Left hindlimb (tissue), 1 donor: ENCODE measurements around the gene CUL4A.

Experiments
- DNase-seq: peaks from one replicate; pipeline ENCODE4 v3.0.0-alpha.2; 2018

CUL4A gene

GRCh38 chr13:113182046-113182445 is 27.4 kb upstream of the CUL4A start:
- DNase-seq: no peak

DNA sequence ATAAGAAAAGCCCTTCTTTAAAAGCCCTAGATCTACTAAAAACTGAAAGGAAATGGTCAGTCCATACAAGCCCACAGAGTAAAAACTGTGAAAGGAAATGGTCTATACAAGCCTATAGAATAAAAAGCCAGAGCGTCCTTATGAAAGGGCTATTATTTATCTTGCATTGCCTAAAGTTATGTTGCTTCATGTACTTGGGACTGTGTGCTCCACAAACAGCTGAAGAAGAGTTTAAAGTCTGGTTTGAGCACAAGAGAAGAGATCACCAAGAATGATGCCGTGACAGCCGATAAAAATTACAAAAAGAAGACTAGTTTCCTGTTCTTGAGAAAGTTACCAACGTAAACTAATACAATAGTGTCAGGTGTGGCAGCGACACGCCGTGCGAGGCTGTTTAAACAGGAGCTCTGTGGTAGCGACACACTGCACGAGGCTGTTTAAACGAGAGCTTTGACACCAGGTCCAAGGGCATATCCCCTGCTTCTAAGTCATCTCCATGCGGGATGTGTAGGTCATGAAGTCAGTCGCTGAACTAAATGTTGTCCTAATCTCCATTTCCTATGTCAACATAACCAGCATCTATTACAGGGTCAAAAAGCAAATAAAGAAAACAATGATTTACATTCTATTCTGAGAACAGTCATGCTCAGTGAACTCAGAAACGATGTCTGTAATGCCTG is 25.8 kb upstream of the CUL4A start:
- no peak for DNase-seq

DNA sequence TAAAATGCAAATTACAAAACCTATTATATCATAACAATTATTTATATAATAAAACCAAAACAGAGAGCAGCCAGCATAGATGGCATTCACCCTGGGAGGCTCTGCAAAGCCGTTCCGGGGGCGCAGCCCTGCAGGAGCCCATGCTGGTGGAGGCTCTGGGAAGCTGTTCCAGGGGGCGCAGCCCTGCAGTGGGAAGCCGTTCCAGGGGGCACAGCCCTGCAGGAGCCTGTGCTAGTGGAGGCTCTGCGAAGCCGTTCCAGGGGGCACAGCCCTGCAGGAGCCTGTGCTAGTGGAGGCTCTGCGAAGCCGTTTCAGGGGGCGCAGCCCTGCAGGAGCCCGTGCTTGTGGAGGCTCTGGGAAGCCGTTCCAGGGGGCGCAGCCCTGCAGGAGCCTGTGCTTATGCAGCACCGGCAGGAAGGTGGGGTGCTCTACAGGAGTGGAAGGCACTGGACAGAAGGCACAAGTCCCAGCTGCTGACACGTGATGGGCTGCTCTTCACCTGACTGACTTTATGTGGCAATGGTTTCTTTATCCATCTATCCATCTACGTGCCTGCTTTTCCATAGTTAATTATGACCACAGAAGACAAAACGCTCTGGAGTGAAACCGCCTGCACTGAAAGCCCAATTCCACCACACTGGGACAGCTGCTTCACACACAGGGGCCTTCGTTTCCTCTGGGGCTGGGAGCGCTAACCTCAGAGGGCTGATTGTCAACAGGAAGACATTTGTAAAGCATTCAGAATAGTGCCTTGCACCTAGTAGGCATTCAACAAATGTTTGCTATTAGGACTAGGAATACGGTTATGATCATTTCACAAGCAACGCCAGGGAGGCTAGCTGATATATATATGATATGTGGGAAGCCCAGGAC is 24.6 kb upstream of the CUL4A start:
- no peak for DNase-seq

DNA sequence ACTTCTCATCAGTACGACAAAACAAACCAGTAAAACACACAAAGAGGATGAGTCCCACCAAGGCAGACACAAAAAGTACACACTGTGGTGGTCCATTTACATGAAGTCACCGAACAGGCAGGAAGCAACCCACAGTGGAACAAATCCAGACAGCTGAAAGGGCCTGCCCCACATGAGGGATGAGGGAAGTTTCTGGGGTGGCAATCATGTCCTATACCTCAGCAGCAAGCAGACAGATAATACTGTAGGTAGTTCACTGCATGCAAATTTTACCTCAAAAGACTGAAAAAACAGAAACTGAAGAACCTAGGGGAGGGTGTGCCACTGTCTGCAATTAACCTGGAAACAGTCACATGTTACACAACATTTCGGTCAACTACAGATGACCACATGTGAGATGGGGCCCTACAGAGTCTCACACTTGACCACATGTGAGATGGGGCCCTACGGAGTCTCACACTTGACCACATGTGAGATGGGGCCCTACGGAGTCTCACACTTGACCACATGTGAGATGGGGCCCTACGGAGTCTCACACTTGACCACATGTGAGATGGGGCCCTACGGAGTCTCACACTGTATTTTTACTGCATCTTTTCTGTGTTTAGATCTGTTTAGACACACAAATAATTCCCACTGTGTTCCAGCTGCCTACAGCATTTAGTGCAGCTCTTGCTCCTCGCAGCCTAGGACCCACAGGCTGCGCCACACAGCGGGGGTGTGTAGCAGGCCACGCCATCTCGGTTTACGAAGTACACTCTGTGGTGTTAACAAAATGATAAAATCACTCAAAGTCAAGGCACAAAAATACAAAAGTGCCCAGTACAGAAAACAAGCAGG is 23.1 kb upstream of the CUL4A start:
- no peak for DNase-seq

DNA sequence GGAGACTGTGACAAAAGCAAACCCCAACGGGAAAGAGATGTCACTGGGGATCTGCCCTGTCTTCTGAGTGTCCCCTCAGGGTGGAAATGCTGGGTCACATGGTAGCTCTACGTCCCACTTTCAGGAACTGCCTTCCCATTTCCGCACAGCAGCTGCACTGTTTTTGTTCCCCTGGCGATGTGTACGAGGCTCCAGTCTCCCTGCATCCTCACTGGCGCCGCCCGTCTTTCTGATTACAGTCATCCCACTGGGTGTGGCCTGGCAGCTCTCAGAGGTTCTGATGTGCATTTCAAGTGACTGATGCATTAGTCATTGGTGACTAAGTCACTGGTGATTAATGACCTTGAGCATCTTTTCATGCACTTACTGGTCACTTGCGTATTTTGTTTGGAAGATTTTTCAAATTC is 22.1 kb upstream of the CUL4A start:
- no peak for DNase-seq

- DNase-seq: no peak
Measured at GRCh38 chr13:113187883-113188665, 21.3 kb upstream of the CUL4A start.

GRCh38 chr13:113190181-113190580 is 19.2 kb upstream of the CUL4A start:
- DNase-seq: no peak

- no peak for DNase-seq
Measured at GRCh38 chr13:113192279-113192678, 17.1 kb upstream of the CUL4A start.

- no peak for DNase-seq
Measured at GRCh38 chr13:113192902-113193301, 16.5 kb upstream of the CUL4A start.

GRCh38 chr13:113195360-113195759 is 14.1 kb upstream of the CUL4A start:
- DNase-seq: no peak

- DNase-seq: no peak
Measured at GRCh38 chr13:113196970-113197737, 12.3 kb upstream of the CUL4A start.

DNA sequence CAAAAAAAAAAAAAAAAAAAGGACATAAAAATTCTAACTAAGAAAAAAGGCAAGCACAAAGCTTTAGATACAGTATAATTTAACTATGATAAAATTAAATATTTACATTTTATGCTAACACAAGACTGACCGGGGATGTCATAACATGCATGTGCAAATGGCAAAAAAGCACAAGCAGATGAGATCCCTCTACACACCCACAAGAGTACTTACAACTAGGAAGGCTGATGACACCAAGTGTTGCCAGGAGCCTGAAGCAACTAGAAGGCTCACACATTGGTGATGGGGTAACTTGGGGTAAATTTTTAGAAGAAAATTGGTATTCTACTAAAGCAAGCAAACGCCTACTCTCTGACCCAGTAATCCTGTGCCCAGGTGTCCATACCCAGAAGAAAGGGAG is 7.6 kb upstream of the CUL4A start:
- no peak for DNase-seq

GRCh38 chr13:113202912-113203311 is 6.5 kb upstream of the CUL4A start:
- DNase-seq: no peak

- DNase-seq: no peak
Measured at GRCh38 chr13:113203507-113204377, 5.7 kb upstream of the CUL4A start.

DNA sequence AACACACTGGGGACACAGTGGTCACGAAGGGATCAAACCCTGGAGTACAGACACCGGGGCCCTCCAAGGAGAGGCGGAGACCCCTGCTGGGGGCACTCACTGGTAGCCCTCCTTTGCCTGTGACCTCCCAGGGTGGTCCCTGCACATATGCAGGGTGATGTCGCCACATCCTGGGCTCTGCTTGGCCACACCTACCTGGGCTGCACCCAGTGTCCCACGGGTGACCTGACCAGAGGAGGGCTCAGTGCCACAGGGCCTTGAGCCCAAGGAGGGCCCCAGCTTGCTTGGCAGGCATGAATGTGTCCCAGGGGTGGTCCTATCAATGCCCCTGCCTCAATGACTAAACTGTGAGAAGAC is 5.1 kb upstream of the CUL4A start:
- no peak for DNase-seq

- no peak for DNase-seq
Measured at GRCh38 chr13:113205428-113205931, 3.9 kb upstream of the CUL4A start.

- DNase-seq: no peak
Measured at GRCh38 chr13:113207460-113207859, 2.0 kb upstream of the CUL4A start.

DNA sequence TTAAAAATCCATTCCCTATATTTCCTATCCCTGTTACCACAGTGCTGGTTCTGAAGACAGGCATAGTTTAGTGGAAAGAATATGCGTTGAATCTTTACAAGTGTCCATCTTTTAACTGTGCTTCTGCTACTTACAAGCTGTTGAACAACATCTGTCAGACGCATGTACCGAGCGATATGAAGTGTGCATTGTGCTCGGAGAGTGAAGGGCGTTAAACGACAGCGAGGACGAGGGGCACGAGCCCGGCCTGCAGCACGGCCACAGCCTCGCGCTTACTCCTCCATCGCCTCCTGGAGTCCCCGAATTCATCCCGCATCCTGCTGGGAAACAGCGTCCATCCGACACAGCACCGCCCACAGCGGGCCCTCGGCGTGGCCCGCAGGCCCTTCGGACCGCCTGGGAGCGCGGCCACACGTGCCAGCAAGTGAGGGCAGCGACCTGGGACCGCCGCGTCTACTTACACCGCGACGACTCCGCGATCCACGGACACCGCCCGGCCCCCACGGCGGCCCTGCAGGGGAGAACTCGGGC is 1.5 kb upstream of the CUL4A start:
- DNase-seq: peak; percentile 41

DNA sequence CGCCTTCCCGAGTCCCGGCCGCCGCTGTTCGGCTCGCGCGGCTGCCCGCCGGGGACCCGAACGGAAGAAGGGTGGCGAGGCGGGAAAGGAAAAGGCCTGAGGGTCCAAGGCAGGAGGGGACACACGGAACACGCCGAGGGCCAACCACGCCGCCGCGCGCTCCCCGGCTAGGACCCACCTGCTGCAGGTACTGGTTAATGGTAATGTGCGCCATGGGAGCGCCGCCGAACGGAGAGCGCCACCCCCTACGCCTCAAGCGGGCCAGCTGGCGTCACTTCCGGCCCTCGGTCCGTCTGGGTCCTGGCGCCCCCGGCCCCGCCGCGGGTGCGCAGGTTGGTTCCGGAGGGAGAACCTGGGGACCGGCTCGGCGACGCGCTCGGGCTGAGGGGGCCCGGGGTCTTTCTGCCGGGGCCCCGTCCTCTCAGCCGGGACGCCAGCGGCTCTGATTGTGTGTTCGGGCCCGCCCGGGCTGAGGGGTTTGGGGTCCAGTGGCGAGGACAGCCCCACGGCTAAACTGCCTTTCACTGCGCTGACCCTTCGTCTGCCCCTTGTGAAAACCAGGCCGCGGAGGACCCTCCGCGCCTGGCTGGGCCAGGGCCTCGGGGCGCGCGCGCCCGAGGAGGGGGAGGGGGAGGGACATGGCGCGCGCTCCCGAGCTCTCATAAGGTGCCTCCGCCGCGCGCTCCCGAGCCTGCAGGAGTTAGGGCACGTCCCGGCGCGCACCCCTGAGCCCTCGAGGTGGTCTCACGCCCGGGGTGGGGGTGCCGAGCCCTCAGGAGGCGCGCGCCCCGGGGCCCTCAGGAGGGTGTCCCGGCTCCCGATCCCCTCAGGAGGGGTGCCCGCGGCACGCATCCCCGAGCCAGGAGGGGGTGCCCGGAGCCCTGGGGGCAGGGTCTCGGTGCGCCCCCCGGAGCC is 735 bp upstream of the CUL4A start, which contains the start of gene PCID2:
PCID2 (minus strand) TSS at position 249 of the 915 bp plus-strand sequence; CDS start at position 214, 35 bp downstream.
- DNase-seq: peak; percentile 91
